B cell (primary cell): ENCODE data around the gene UACA. TPM values are rescaled to one million over a fixed set of nuclear protein-coding genes. Genes with fewer than 3 reads are reported as not detected.

Experiments
- ATAC-seq: fragments of 200-7000 bp; cut with Tn5 transposase; one replicate; pipeline ENCODE4 v1.10.0; 2021; ENCODE audit warnings: low read depth, mild to moderate bottlenecking, moderate number of reproducible peaks, moderate library complexity
- CTCF ChIA-PET: fragments of 350-600 bp; sonication (Branson Sonifier 250); formaldehyde crosslinking; loops from one replicate; lab custom pipeline; 2021; ENCODE audit warnings: antibody characterized with exemption, inconsistent platforms; lab: Charles Lee
- POLR2A ChIA-PET: fragments of 350-600 bp; sonication (Branson Sonifier 250); formaldehyde crosslinking; loops from one replicate; lab custom pipeline; 2021; ENCODE audit warnings: antibody characterized with exemption; lab: Charles Lee
- DNase-seq: peaks from one replicate; pipeline ENCODE4 v3.0.0; 2013
- H2AFZ ChIP-seq: 2 replicates; pipeline ENCODE4 v1.6.1; 2012; ENCODE audit warnings: mild to moderate bottlenecking, low read depth, low read length; ENCODE audit not compliant: insufficient read depth, poor library complexity, severe bottlenecking
- H3K27ac ChIP-seq, 2 donors: 1 replicate in 1 of 2; 2 replicates in 1 of 2; pipeline ENCODE4 v1.5.1; 2012 to 2013; ENCODE audit warnings: low read length in 2 of 2, mild to moderate bottlenecking in 2 of 2, moderate library complexity in 1 of 2
- H3K27me3 ChIP-seq, 4 experiments: fragments of 200-600 bp in 1 of 4; sonication (generic) in 1 of 4; replicated peaks in 1 of 4; 1 replicate in 2 of 4; 2 replicates in 2 of 4; pipeline versions ENCODE4 v1.6.1 to v1.7.0; 2013 to 2016; ENCODE audit warnings: low read length in 3 of 4, mild to moderate bottlenecking in 2 of 4, mixed read lengths in 1 of 4, moderate library complexity in 1 of 4; ENCODE audit not compliant: insufficient read depth in 4 of 4, control insufficient read depth in 3 of 4; ENCODE audit errors: control extremely low read depth in 1 of 4
- H3K36me3 ChIP-seq, 2 experiments: replicated peaks in 1 of 2; 1 replicate in 1 of 2; 2 replicates in 1 of 2; pipeline versions ENCODE4 v1.6.1 to v1.7.1; 2013; ENCODE audit warnings: low read length in 1 of 2; ENCODE audit not compliant: insufficient read depth in 2 of 2, control insufficient read depth in 1 of 2; ENCODE audit errors: control extremely low read depth in 1 of 2, extremely low read depth in 1 of 2
- H3K4me1 ChIP-seq, 2 donors: fragments of 200-600 bp in 1 of 2; sonication (generic) in 1 of 2; 1 replicate in 1 of 2; 2 replicates in 1 of 2; pipeline versions ENCODE4 v1.5.1 to v1.6.1; 2013 to 2017; ENCODE audit warnings: low read length in 2 of 2; ENCODE audit not compliant: control insufficient read depth in 2 of 2, insufficient read depth in 2 of 2
- H3K4me2 ChIP-seq: replicated peaks from 2 replicates; pipeline ENCODE3; 2012; ENCODE audit warnings: mild to moderate bottlenecking, low read depth, low read length; ENCODE audit not compliant: poor library complexity, severe bottlenecking
- H3K4me3 ChIP-seq, 5 experiments: fragments of 200-600 bp in 1 of 5; sonication (generic) in 1 of 5; 1 replicate in 3 of 5; 2 replicates in 2 of 5; pipeline versions ENCODE4 v1.5.1 to v1.7.0; 2011 to 2016; ENCODE audit warnings: low read length in 4 of 5, mild to moderate bottlenecking in 4 of 5, low read depth in 2 of 5, control low read depth in 1 of 5, moderate library complexity in 1 of 5; ENCODE audit not compliant: insufficient read depth in 1 of 5; ENCODE audit errors: control extremely low read depth in 1 of 5, extremely low read depth in 1 of 5
- H3K79me2 ChIP-seq: fragments of 200-600 bp; sonication (generic); one replicate; pipeline ENCODE4 v1.6.0; 2016; ENCODE audit warnings: low read length; ENCODE audit not compliant: control insufficient read depth, insufficient read depth
- H3K9ac ChIP-seq: fragments of 200-600 bp; sonication (generic); 2 replicates; pipeline ENCODE4 v1.6.1; 2017; ENCODE audit warnings: mild to moderate bottlenecking, low read length, moderate library complexity
- H3K9me3 ChIP-seq, 3 donors: one replicate each; pipeline versions ENCODE4 v1.6.1 to v1.7.1; 2013; ENCODE audit warnings: low read length in 2 of 3; ENCODE audit not compliant: control insufficient read depth in 2 of 3, insufficient read depth in 1 of 3; ENCODE audit errors: control extremely low read depth in 1 of 3
- H4K20me1 ChIP-seq: 2 replicates; pipeline ENCODE4 v1.6.0; 2012; ENCODE audit warnings: mild to moderate bottlenecking, low read length; ENCODE audit not compliant: insufficient read depth, control insufficient read depth, poor library complexity, severe bottlenecking
- H3K27ac Mint-ChIP-seq: one replicate; pipeline ENCODE4 v1.8.0; 2021; ENCODE audit warnings: mixed read lengths
- H3K27me3 Mint-ChIP-seq: one replicate; pipeline ENCODE4 v1.8.0; 2021; ENCODE audit warnings: mixed read lengths
- H3K4me1 Mint-ChIP-seq: one replicate; pipeline ENCODE4 v1.8.0; 2021; ENCODE audit warnings: mixed read lengths
- H3K4me3 Mint-ChIP-seq: one replicate; pipeline ENCODE4 v1.8.0; 2021; ENCODE audit warnings: mixed read lengths
- H3K9me3 Mint-ChIP-seq: one replicate; pipeline ENCODE4 v1.8.0; 2022; ENCODE audit warnings: mixed read lengths; ENCODE audit not compliant: insufficient read depth
- EZH2 ChIP-seq: IDR thresholded peaks from 2 replicates; pipeline ENCODE4 v1.6.1; 2012; ENCODE audit warnings: borderline replicate concordance, low read depth, mild to moderate bottlenecking, moderate library complexity, low read length; ENCODE audit not compliant: insufficient read depth, poor library complexity, severe bottlenecking
- WGBS: methylation state at CpG from one replicate; pipeline ENCODE4 v1.1.5; 2013; ENCODE audit warnings: missing lambda C conversion rate; ENCODE audit not compliant: insufficient coverage; 5-methylcytosine and 5-hydroxymethylcytosine counted together
- intact Hi-C: fragments of 100-400 bp; cut with micrococcal nuclease; formaldehyde crosslinking; loops from one replicate; pipeline ENCODE4 v1.10.0; 2022
- polyA plus RNA-seq: library from polyadenylated mRNA; depleted of rRNA; stranded (reverse); fragments of >200 nt; gene quantifications from 2 replicates; pipeline ENCODE4 v1.2.3, GENCODE V29; 2012
- total RNA-seq, 2 donors: library from RNA; stranded (reverse); fragments of 120-200 nt in 1 of 2; gene quantifications; 1 replicate in 1 of 2; 2 replicates in 1 of 2; pipeline versions ENCODE4 v1.2.3 to v1.2.4, GENCODE V29; 2013 to 2022
- TF ChIP-seq, protein P1 (sequence below): fragments of 200-600 bp; IDR thresholded peaks from one replicate; pipeline ENCODE4 v1.8.0; 2022; ENCODE audit warnings: antibody characterized with exemption, mild to moderate bottlenecking

UACA gene
- total and polyA plus RNA-seq, 2 donors (not counting 1 experiment from before 2014, with no cell fraction given), result 2.7 to 3.3 TPM

DNA sequence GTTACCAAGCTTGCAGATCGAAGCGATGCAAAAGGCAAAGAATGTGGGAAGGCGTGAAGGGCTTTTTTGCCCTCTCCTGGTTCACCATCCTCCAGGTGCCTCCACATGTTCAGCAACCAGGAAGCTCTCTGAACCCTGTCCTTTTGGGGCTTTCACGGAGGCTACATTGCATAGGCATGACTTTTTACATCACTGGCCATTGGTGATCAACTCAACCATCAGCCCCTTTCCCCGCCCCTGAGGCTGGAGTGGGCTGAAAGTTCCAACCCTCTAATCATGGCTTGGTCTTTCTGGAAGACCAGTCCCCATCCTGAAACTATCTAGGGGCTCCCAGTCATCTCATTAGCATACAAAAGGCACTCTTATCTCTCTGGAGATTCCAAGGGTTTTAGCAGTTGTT is 52.6 kb downstream of the UACA start:
- no peaks in the 10 kb centered on the region for H3K9me3 ChIP-seq
- intact Hi-C loops, result no loop called here
- no peaks in the 10 kb centered on the region for H3K79me2 ChIP-seq
- ChIA-PET POLR2A (no interaction called here), CTCF (interaction anchor here (0.6 kb wide), 1 partner anchor 1235 kb away, joined by 3 read pairs; no protein-coding TSS in a partner anchor)
- H3K9ac ChIP-seq, result no peak overlapping the region
- H3K4me3 ChIP-seq, result no peak overlapping the region
- H3K4me1 ChIP-seq, result peaks cover 0 to 3% of the 10 kb centered on the region in 2 donors
- DNase-seq, result no peak
- 90% methylated on average over 5 of the region's 5 CpGs for WGBS
- ATAC-seq, result no peak
- H3K27me3 ChIP-seq, result peaks cover 0 to 15% (median 2%) of the 10 kb centered on the region in 4 experiments
- no peaks in the 10 kb centered on the region for H4K20me1 ChIP-seq
- TF ChIP-seq EZH2, result no peak
- TF ChIP-seq, protein P1, sequence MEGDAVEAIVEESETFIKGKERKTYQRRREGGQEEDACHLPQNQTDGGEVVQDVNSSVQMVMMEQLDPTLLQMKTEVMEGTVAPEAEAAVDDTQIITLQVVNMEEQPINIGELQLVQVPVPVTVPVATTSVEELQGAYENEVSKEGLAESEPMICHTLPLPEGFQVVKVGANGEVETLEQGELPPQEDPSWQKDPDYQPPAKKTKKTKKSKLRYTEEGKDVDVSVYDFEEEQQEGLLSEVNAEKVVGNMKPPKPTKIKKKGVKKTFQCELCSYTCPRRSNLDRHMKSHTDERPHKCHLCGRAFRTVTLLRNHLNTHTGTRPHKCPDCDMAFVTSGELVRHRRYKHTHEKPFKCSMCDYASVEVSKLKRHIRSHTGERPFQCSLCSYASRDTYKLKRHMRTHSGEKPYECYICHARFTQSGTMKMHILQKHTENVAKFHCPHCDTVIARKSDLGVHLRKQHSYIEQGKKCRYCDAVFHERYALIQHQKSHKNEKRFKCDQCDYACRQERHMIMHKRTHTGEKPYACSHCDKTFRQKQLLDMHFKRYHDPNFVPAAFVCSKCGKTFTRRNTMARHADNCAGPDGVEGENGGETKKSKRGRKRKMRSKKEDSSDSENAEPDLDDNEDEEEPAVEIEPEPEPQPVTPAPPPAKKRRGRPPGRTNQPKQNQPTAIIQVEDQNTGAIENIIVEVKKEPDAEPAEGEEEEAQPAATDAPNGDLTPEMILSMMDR, result no peak
- H3K27ac Mint-ChIP-seq, result no peak overlapping the region
- H3K4me2 ChIP-seq, result no peak overlapping the region
- H3K36me3 ChIP-seq, result no peaks in the 10 kb centered on the region
- H3K27ac ChIP-seq, result no peak overlapping the region
- no peaks in the 10 kb centered on the region for H3K4me1 Mint-ChIP-seq
- H3K4me3 Mint-ChIP-seq, result no peak overlapping the region
- no peak overlapping the region for H2AFZ ChIP-seq
- no peaks in the 10 kb centered on the region for H3K9me3 Mint-ChIP-seq
- H3K27me3 Mint-ChIP-seq, result peaks cover 42% of the 10 kb centered on the region

DNA sequence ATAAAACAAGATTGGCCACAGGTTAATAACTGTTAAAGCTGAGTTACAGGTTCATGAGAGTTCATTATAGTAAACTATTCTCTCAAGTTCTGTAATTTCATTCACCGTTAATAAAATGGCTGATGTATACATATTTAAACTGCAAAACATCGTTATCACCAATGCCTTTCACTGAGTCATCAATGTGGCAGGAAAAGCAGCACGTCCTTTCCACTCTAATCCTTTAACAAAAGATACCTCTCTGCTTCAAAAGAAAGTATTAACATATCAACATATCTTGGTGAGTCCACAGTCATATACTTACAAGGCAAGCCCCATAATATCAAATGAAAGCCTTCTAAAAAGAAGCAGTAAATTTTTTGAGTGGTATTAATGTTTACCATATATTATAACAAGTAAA is 54.5 kb downstream of the UACA start:
- ChIA-PET CTCF (no interaction called here), POLR2A (no interaction called here)
- Mint-ChIP-seq H3K27ac (no peak overlapping the region), H3K9me3 (no peaks in the 10 kb centered on the region), H3K4me3 (no peak overlapping the region), H3K27me3 (peaks cover 48% of the 10 kb centered on the region), H3K4me1 (peaks cover 9% of the 10 kb centered on the region)
- Histone ChIP-seq H3K9ac (no peak overlapping the region), H3K27me3 (peaks cover 0 to 15% (median 2%) of the 10 kb centered on the region in 4 experiments), H3K36me3 (no peaks in the 10 kb centered on the region), H3K27ac (no peak overlapping the region), H3K4me1 (peaks cover 0 to 7% of the 10 kb centered on the region in 2 donors), H3K4me3 (no peak overlapping the region), H3K4me2 (no peak overlapping the region), H4K20me1 (no peaks in the 10 kb centered on the region), H3K9me3 (no peaks in the 10 kb centered on the region), H3K79me2 (no peaks in the 10 kb centered on the region), H2AFZ (no peak overlapping the region)
- ATAC-seq (no peak), DNase-seq (no peak)
- intact Hi-C loops, result no loop called here
- WGBS, result 92% methylated on average over 2 of the region's 3 CpGs
- TF ChIP-seq, protein P1, result no peak
- no peak for TF ChIP-seq EZH2
